ENCODE measurements around the gene TBC1D13.
A peak's percentile ranks its signal among the peaks of the same experiment; 100 is the strongest.

The TBC1D13 gene, protein sequence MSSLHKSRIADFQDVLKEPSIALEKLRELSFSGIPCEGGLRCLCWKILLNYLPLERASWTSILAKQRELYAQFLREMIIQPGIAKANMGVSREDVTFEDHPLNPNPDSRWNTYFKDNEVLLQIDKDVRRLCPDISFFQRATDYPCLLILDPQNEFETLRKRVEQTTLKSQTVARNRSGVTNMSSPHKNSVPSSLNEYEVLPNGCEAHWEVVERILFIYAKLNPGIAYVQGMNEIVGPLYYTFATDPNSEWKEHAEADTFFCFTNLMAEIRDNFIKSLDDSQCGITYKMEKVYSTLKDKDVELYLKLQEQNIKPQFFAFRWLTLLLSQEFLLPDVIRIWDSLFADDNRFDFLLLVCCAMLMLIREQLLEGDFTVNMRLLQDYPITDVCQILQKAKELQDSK

GRCh38 chr9:128786681-128787601 lies at the start of gene TBC1D13:
Gene TBC1D13 (plus strand): TSS chr9:128787253. CDS start chr9:128787354, 101 bp downstream.
- H3K4me3 ChIP-seq (ENCODE audit: low read depth, low read length) = peak within 1 kb of the TSS; percentile 99
- TF ChIP-seq CTCF (IDR thresholded peaks at IDR 0.05; ENCODE audit: borderline replicate concordance, insufficient read depth, low read depth, low read length) = no peak

- TF ChIP-seq CTCF (IDR thresholded peaks at IDR 0.05; ENCODE audit: borderline replicate concordance, insufficient read depth, low read depth, low read length) = no peak
- H3K4me3 ChIP-seq (ENCODE audit: low read depth, low read length) = no peak overlapping the region
Measured at GRCh38 chr9:128742401-128742800, 44.7 kb upstream of the TBC1D13 start.

DNA sequence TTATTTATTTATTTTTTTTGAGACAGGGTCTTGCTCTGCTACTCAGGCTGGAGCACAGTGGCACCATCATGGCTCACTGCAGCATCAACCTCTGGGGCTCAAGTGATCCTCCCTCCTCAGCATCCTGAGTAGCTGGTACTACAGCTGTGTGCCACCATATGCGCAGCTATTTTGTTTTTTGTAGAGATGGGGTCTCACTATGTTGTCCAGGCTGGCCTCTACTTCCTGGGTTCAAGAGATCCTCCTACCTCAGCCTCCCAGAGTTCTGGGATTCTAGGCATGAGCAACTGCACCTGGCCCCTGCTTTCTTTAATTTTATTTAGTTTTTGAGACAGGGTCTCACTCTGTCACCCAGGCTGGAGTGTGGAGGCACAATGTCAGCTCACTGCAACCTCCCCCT lies 43.6 kb upstream of the TBC1D13 start:
- no peak overlapping the region for H3K4me3 ChIP-seq (ENCODE audit: low read depth, low read length)
- no peak for TF ChIP-seq CTCF (IDR thresholded peaks at IDR 0.05; ENCODE audit: borderline replicate concordance, insufficient read depth, low read depth, low read length)

- no peak overlapping the region for H3K4me3 ChIP-seq (ENCODE audit: low read depth, low read length)
- TF ChIP-seq CTCF (IDR thresholded peaks at IDR 0.05; ENCODE audit: borderline replicate concordance, insufficient read depth, low read depth, low read length) = no peak
Measured at GRCh38 chr9:128747241-128747640, 39.8 kb upstream of the TBC1D13 start.

GRCh38 chr9:128750926-128751595 lies 36.0 kb upstream of the TBC1D13 start:
- no peak overlapping the region for H3K4me3 ChIP-seq (ENCODE audit: low read depth, low read length)
- no peak for TF ChIP-seq CTCF (IDR thresholded peaks at IDR 0.05; ENCODE audit: borderline replicate concordance, insufficient read depth, low read depth, low read length)

DNA sequence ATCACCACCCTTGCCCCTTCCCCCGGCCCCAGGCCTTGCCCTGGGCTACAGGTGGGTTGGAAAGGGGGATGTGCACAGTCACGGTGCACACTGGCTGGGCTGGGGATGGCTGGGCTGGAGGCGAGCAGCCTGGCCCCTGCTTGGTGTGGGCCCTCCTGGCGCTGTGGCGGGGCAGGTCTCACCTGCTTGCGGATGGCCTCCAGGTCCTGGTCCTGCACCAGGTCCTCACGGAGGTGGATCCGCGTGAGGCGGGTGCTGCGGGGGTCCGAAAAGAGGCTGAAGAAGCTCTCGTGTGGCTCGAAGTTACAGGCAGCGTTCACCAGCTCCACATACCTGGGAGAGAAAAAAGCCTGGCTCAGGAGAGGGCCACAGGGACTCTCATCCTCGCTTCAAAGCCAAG lies 33.4 kb upstream of the TBC1D13 start:
- no peak overlapping the region for H3K4me3 ChIP-seq (ENCODE audit: low read depth, low read length)

More for the DNA sequence above, 33.4 kb upstream of the TBC1D13 start:
- no peak for TF ChIP-seq CTCF (IDR thresholded peaks at IDR 0.05; ENCODE audit: borderline replicate concordance, insufficient read depth, low read depth, low read length)

Data from GM12875 (cell line).